ENCODE measurements around the gene SKA3.

SKA3 gene

DNA sequence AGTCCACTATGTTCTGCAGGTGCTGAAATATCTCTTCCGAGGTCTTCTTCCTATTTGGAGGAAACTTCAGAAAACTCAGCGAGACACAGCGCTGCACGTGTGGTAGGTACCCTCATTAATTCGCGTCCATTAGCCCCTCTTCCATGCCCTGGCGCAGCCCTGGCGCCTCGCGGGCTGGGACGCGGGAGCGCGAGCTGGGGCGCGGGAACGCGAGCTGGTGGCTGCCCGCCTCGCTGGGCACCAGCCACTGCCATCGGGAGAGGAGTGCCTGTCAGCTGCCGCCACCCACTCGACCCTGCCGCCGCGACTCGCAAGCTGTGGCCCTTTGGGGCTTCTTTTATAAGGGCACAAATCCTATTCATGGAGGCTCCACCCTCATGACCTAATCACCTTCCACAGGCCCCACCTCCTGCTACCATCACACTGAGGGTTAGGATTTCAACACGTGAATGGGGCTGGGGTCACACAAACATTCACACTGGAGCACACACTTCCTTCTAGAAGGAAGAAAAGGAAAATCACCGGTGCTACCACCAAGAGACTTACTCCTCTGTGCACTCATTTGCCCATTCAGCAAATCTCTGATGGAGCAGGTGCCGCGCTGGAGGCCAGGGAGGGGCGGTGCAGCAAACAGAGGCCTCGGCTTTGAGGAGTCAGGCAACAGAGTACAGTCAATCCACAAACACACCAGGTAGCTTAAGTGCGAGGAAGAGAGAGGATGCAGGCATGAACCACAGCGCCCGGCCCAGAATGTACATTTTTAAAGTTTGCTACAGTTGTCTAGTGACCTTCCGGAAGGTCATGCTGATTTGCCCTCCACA, 71.9 kb downstream of the SKA3 start (continued):
- TF ChIP-seq, protein P1, sequence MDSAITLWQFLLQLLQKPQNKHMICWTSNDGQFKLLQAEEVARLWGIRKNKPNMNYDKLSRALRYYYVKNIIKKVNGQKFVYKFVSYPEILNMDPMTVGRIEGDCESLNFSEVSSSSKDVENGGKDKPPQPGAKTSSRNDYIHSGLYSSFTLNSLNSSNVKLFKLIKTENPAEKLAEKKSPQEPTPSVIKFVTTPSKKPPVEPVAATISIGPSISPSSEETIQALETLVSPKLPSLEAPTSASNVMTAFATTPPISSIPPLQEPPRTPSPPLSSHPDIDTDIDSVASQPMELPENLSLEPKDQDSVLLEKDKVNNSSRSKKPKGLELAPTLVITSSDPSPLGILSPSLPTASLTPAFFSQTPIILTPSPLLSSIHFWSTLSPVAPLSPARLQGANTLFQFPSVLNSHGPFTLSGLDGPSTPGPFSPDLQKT (IDR thresholded peaks at IDR 0.05; ENCODE audit: borderline replicate concordance, low read depth, low read length), result no peak
- TF ChIP-seq, protein P2, sequence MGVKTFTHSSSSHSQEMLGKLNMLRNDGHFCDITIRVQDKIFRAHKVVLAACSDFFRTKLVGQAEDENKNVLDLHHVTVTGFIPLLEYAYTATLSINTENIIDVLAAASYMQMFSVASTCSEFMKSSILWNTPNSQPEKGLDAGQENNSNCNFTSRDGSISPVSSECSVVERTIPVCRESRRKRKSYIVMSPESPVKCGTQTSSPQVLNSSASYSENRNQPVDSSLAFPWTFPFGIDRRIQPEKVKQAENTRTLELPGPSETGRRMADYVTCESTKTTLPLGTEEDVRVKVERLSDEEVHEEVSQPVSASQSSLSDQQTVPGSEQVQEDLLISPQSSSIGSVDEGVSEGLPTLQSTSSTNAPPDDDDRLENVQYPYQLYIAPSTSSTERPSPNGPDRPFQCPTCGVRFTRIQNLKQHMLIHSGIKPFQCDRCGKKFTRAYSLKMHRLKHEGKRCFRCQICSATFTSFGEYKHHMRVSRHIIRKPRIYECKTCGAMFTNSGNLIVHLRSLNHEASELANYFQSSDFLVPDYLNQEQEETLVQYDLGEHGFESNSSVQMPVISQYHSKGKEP (tag by site-specific recombination; IDR thresholded peaks at IDR 0.05), result no peak
- no peak for TF ChIP-seq ZNF677 (tag by site-specific recombination; IDR thresholded peaks at IDR 0.05)
- TF ChIP-seq ZNF394 (tag by site-specific recombination; IDR thresholded peaks at IDR 0.05; ENCODE audit: borderline replicate concordance), result no peak
